Measurements from ENCODE around the gene SRF. TPM values are rescaled to one million over a fixed set of nuclear protein-coding genes. Genes with fewer than 3 reads are reported as not detected.

Gene SRF
- total RNA-seq, 1 donor from 2014 or later, result 37.5 TPM

- Mint-ChIP-seq H3K4me1 (peaks cover 5% of the 10 kb centered on the region), H3K9me3 (no peaks in the 10 kb centered on the region), H3K4me3 (no peak overlapping the region), H3K27ac (ENCODE audit: unreplicated experiment) (no peak overlapping the region), H3K36me3 (ENCODE audit: low read depth) (peaks cover 9% of the 10 kb centered on the region), H3K27me3 (ENCODE audit: low read depth) (no peaks in the 10 kb centered on the region)
- TF ChIP-seq, protein P1, sequence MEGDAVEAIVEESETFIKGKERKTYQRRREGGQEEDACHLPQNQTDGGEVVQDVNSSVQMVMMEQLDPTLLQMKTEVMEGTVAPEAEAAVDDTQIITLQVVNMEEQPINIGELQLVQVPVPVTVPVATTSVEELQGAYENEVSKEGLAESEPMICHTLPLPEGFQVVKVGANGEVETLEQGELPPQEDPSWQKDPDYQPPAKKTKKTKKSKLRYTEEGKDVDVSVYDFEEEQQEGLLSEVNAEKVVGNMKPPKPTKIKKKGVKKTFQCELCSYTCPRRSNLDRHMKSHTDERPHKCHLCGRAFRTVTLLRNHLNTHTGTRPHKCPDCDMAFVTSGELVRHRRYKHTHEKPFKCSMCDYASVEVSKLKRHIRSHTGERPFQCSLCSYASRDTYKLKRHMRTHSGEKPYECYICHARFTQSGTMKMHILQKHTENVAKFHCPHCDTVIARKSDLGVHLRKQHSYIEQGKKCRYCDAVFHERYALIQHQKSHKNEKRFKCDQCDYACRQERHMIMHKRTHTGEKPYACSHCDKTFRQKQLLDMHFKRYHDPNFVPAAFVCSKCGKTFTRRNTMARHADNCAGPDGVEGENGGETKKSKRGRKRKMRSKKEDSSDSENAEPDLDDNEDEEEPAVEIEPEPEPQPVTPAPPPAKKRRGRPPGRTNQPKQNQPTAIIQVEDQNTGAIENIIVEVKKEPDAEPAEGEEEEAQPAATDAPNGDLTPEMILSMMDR (conservative IDR thresholded peaks at IDR 0.05), result no peak
- DNase-seq (ENCODE audit: low read depth, low spot score), result no peak
Measured at GRCh38 chr6:43189776-43190304, 18.8 kb downstream of the SRF start.

- no peak for DNase-seq (ENCODE audit: low read depth, low spot score)
- Mint-ChIP-seq H3K9me3 (no peaks in the 10 kb centered on the region), H3K4me3 (no peak overlapping the region), H3K4me1 (no peaks in the 10 kb centered on the region), H3K36me3 (ENCODE audit: low read depth) (peaks cover 2% of the 10 kb centered on the region), H3K27me3 (ENCODE audit: low read depth) (no peaks in the 10 kb centered on the region), H3K27ac (ENCODE audit: unreplicated experiment) (no peak overlapping the region)
- TF ChIP-seq, protein P1 (conservative IDR thresholded peaks at IDR 0.05), result no peak
Measured at GRCh38 chr6:43192911-43193310, 21.8 kb downstream of the SRF start.

DNA sequence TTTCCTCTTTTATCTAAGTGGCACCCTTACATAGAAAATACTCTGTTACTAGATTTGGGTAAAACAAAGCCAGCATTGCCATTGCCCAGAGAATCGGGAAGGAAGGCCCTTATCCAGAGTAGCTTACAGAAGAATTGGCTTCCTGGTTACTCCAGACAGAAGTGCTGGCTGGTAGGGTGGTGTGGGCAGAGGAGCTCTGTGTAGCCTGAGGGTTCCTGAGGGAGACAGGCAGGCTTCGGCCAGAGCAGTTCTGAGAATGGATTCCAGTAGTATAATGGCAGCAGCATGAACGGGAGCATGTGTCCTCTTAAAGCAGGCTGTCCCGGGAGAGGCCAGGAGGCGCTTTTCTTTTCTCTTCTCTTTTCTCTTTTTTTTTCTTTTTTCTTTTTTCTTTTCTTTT lies 22.9 kb downstream of the SRF start:
- Mint-ChIP-seq H3K4me1 (no peaks in the 10 kb centered on the region), H3K9me3 (no peaks in the 10 kb centered on the region), H3K36me3 (ENCODE audit: low read depth) (peaks cover 2% of the 10 kb centered on the region), H3K27me3 (ENCODE audit: low read depth) (no peaks in the 10 kb centered on the region), H3K27ac (ENCODE audit: unreplicated experiment) (no peak overlapping the region), H3K4me3 (no peak overlapping the region)
- TF ChIP-seq, protein P1 (conservative IDR thresholded peaks at IDR 0.05), result no peak
- DNase-seq (ENCODE audit: low read depth, low spot score), result no peak

DNA sequence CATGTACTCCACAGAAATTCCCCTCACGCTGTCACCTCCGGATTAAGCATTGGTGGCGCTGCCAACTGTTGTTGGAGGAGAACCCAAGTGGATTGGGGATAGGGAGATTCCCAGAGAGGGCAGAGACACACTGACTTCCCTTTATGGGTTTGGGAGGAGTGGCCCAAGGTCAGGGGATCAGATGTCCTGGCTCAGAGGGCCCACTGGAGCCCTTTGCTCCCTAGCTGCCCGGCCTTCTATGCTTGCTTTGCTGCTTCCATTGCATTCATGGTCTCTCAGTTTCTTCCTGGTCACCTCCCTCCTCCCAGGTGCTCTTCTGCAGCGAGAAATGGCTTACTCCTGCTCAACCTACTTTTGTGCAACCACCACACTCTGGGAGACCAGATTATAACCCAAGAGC lies 25.3 kb downstream of the SRF start:
- H3K4me1 Mint-ChIP-seq, result no peaks in the 10 kb centered on the region
- no peak overlapping the region for H3K27ac Mint-ChIP-seq (ENCODE audit: unreplicated experiment)
- DNase-seq (ENCODE audit: low read depth, low spot score), result no peak
- H3K9me3 Mint-ChIP-seq, result no peaks in the 10 kb centered on the region
- TF ChIP-seq, protein P1 (conservative IDR thresholded peaks at IDR 0.05), result no peak
- H3K27me3 Mint-ChIP-seq (ENCODE audit: low read depth), result no peaks in the 10 kb centered on the region
- peaks cover 2% of the 10 kb centered on the region for H3K36me3 Mint-ChIP-seq (ENCODE audit: low read depth)
- no peak overlapping the region for H3K4me3 Mint-ChIP-seq

DNA sequence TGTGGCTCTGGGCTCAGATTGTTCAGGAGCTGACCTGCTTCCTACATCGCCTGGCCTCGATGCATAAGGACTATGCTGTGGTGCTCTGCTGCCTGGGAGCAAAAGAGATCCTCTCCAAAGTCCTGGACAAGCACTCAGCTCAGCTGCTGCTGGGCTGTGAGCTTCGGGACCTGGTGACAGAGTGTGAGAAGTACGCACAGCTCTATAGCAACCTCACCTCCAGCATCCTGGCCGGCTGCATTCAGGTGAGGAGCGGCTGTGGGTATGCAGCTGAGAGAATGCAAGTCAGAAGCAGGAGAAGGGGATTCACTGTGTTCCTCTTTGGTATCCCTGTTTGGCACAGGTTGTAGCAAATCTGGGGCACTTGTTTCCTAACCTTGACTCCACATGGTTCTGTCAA lies 28.8 kb downstream of the SRF start:
- no peaks in the 10 kb centered on the region for H3K4me1 Mint-ChIP-seq
- TF ChIP-seq, protein P1 (conservative IDR thresholded peaks at IDR 0.05), result no peak
- H3K27ac Mint-ChIP-seq (ENCODE audit: unreplicated experiment), result peak overlapping the region; percentile 68
- H3K27me3 Mint-ChIP-seq (ENCODE audit: low read depth), result no peaks in the 10 kb centered on the region
- H3K36me3 Mint-ChIP-seq (ENCODE audit: low read depth), result peaks cover 2% of the 10 kb centered on the region
- no peaks in the 10 kb centered on the region for H3K9me3 Mint-ChIP-seq
- DNase-seq (ENCODE audit: low read depth, low spot score), result no peak
- H3K4me3 Mint-ChIP-seq, result no peak overlapping the region

All from neural crest cell (in vitro differentiated cells).